ENCODE results near the gene RAD9A. TPM values are rescaled to one million over a fixed set of nuclear protein-coding genes. Genes with fewer than 3 reads are reported as not detected.

Gene RAD9A
- total RNA-seq, 1 donor from 2014 or later, result 9.4 TPM

DNA sequence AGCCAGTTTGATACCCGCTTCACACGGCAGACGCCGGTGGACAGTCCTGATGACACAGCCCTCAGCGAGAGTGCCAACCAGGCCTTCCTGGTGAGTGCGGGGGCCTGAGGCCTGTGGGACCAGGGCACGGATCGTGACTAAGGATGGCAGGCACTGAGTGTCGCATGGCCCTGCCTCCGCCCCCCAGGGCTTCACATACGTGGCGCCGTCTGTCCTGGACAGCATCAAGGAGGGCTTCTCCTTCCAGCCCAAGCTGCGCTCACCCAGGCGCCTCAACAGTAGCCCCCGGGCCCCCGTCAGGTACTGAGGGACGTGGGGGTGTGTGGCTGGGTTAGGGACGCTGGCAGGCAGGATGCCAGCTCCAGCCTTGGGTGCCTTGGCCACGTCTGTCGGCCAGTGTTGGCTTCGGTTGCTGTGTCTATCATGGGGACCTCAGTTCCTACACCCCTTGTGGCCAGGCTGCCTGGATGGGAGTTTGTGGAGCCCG is 42.7 kb downstream of the RAD9A start:
- Histone ChIP-seq H3K4me2 (ENCODE audit: low read length) (no peak overlapping the region), H3K27ac (ENCODE audit: low read depth, low read length) (no peak overlapping the region), H4K20me1 (ENCODE audit: insufficient read depth, low read length) (no peaks in the 10 kb centered on the region), H3K9me3 (ENCODE audit: insufficient read depth, low read depth, low read length) (no peaks in the 10 kb centered on the region), H3K36me3 (ENCODE audit: insufficient read depth, low read length) (peaks cover 8% of the 10 kb centered on the region), H3K79me2 (ENCODE audit: insufficient read depth, low read length) (peaks cover 14% of the 10 kb centered on the region), H3K4me1 (ENCODE audit: insufficient read depth, low read length) (peaks cover 17% of the 10 kb centered on the region), H2AFZ (ENCODE audit: low read depth, low read length) (no peak overlapping the region), H3K27me3 (ENCODE audit: insufficient read depth, low read length) (no peaks in the 10 kb centered on the region), H3K9ac (ENCODE audit: low read length) (no peak overlapping the region), H3K4me3 (ENCODE audit: insufficient read depth, low read depth, low read length) (no peak overlapping the region)
- Mint-ChIP-seq H3K27me3 (ENCODE audit: low read depth, unreplicated experiment) (no peaks in the 10 kb centered on the region), H3K9me3 (ENCODE audit: unreplicated experiment) (no peaks in the 10 kb centered on the region), H3K27ac (ENCODE audit: unreplicated experiment) (no peak overlapping the region), H3K4me1 (ENCODE audit: low read depth, unreplicated experiment) (peaks cover 7% of the 10 kb centered on the region), H3K4me3 (ENCODE audit: unreplicated experiment) (no peak overlapping the region), H3K36me3 (ENCODE audit: low read depth, unreplicated experiment) (peaks cover 8% of the 10 kb centered on the region)
- no peak for TF ChIP-seq EZH2 (IDR thresholded peaks at IDR 0.05; ENCODE audit: insufficient read depth, low read length)
- TF ChIP-seq, protein P1, sequence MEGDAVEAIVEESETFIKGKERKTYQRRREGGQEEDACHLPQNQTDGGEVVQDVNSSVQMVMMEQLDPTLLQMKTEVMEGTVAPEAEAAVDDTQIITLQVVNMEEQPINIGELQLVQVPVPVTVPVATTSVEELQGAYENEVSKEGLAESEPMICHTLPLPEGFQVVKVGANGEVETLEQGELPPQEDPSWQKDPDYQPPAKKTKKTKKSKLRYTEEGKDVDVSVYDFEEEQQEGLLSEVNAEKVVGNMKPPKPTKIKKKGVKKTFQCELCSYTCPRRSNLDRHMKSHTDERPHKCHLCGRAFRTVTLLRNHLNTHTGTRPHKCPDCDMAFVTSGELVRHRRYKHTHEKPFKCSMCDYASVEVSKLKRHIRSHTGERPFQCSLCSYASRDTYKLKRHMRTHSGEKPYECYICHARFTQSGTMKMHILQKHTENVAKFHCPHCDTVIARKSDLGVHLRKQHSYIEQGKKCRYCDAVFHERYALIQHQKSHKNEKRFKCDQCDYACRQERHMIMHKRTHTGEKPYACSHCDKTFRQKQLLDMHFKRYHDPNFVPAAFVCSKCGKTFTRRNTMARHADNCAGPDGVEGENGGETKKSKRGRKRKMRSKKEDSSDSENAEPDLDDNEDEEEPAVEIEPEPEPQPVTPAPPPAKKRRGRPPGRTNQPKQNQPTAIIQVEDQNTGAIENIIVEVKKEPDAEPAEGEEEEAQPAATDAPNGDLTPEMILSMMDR (IDR thresholded peaks at IDR 0.05; ENCODE audit: insufficient read depth, low read depth, low read length), result no peak
- DNase-seq (ENCODE audit: low read depth) (no peak), FAIRE-seq (no peak)

DNA sequence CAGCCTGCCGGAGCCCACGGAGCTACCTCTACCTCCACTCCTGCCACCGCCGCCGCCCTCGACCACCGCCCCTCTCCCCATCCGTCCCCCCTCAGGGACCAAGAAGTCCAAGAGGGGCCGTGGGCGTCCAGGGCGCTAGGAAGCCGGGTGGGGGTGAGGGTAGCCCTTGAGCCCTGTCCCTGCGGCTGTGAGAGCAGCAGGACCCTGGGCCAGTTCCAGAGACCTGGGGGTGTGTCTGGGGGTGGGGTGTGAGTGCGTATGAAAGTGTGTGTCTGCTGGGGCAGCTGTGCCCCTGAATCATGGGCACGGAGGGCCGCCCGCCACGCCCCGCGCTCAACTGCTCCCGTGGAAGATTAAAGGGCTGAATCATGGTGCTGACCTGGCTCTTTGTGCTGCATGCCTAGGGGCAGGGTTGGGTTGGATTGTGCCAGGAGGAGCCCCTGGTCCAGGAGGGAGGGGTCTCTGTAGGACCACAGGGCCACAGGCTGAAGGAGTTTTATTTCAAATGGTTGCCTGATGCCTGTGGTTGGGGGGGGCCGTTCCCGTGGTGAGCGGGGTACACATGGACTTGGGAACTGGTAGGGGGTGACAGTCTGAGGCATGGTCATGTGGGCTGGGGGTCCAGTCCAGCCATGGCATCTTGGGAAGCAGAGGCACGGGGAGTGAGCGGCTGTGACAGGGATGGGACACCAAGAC is 43.4 kb downstream of the RAD9A start:
- Mint-ChIP-seq H3K9me3 (ENCODE audit: unreplicated experiment) (no peaks in the 10 kb centered on the region), H3K27me3 (ENCODE audit: low read depth, unreplicated experiment) (no peaks in the 10 kb centered on the region), H3K4me3 (ENCODE audit: unreplicated experiment) (no peak overlapping the region), H3K4me1 (ENCODE audit: low read depth, unreplicated experiment) (peaks cover 7% of the 10 kb centered on the region), H3K27ac (ENCODE audit: unreplicated experiment) (no peak overlapping the region), H3K36me3 (ENCODE audit: low read depth, unreplicated experiment) (peaks cover 9% of the 10 kb centered on the region)
- no peak overlapping the region for H3K4me2 ChIP-seq (ENCODE audit: low read length)
- H3K9ac ChIP-seq (ENCODE audit: low read length), result no peak overlapping the region
- no peaks in the 10 kb centered on the region for H4K20me1 ChIP-seq (ENCODE audit: insufficient read depth, low read length)
- H3K27me3 ChIP-seq (ENCODE audit: insufficient read depth, low read length), result no peaks in the 10 kb centered on the region
- FAIRE-seq (no peak), DNase-seq (ENCODE audit: low read depth) (no peak)
- no peak overlapping the region for H3K27ac ChIP-seq (ENCODE audit: low read depth, low read length)
- TF ChIP-seq EZH2 (IDR thresholded peaks at IDR 0.05; ENCODE audit: insufficient read depth, low read length), result no peak
- TF ChIP-seq, protein P1 (IDR thresholded peaks at IDR 0.05; ENCODE audit: insufficient read depth, low read depth, low read length), result no peak
- no peaks in the 10 kb centered on the region for H3K9me3 ChIP-seq (ENCODE audit: insufficient read depth, low read depth, low read length)
- no peak overlapping the region for H3K4me3 ChIP-seq (ENCODE audit: insufficient read depth, low read depth, low read length)
- peaks cover 8% of the 10 kb centered on the region for H3K36me3 ChIP-seq (ENCODE audit: insufficient read depth, low read length)
- H2AFZ ChIP-seq (ENCODE audit: low read depth, low read length), result no peak overlapping the region
- peaks cover 7% of the 10 kb centered on the region for H3K79me2 ChIP-seq (ENCODE audit: insufficient read depth, low read length)
- peaks cover 13% of the 10 kb centered on the region for H3K4me1 ChIP-seq (ENCODE audit: insufficient read depth, low read length)

Measured in astrocyte (in vitro differentiated cells and primary cell).